GM12891 (cell line): ENCODE data around the gene SDSL.

Experiments used
- POLR2A ChIP-seq: IDR thresholded peaks from 2 replicates; pipeline ENCODE4 v1.6.1; 2011; ENCODE audit warnings: low read depth, low read length, control low read depth
- POLR2AphosphoS5 ChIP-seq: IDR thresholded peaks from 2 replicates; pipeline ENCODE4 v1.6.1; 2011; ENCODE audit warnings: low read depth, low read length, control low read depth

- TF ChIP-seq POLR2AphosphoS5 (no peak), POLR2A (no peak)
These were observed 22.7 kb upstream of the SDSL start for GRCh38 chr12:113399490-113399889.
